Hematopoietic multipotent progenitor cell treated with erythropoietin and hydrocortisone succinate and interleukin-3 and kit ligand, for 15 days (in vitro differentiated cells): ENCODE measurements around the gene CMTM3.

Experiments
- DNase-seq: peaks from one replicate; pipeline ENCODE4 v3.0.0-alpha.2; 2015; ENCODE audit warnings: low spot score

The CMTM3 gene

DNA sequence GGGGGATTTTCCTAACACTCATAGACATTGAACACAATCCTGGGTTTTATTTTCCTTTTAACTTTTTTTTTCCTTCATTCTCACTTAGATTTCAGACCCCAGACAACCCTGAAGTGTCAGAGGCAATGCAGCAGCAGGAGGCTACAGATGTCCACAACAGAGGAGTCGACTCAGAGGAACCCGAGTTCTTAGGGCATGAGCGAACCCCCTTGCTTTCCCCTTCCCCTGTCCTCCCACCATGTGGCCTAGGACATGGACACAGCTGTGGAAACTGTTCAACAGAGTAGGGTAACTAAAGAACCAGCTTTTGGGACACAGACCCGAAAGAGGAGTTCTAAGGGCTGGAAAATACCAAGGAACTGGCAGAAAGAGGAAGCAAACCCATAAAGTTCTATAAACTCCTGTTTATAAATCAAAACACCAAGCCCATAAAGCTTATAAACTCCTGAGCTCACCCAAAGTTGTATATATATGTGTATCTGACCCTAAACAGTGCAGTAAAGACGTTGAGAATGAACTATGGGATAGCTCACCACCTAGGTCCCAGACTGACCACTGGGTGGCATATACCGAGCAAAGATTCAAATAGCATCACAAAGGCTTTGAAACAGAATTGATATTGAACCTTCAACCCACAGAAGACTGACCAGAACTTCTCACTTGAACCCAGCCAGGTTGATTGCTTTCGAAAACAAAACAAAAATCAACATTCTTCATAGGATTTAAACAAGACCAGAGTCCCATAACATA lies 58.1 kb downstream of the CMTM3 start:
- no peak for DNase-seq
